GM12865 (cell line): ENCODE measurements around the gene RAP1GAP2.

Source experiments
- DNase-seq: peaks from one replicate; pipeline ENCODE4 v3.0.0; 2010; ENCODE audit warnings: low read depth
- H3K4me3 ChIP-seq: 2 replicates; pipeline ENCODE4 v1.5.1; 2011; ENCODE audit warnings: mild to moderate bottlenecking, low read depth, low read length, control low read depth
- CTCF ChIP-seq: IDR thresholded peaks from 2 replicates; pipeline ENCODE4 v1.5.1; 2011; ENCODE audit warnings: low read length, control low read depth, low read depth, inconsistent platforms; ENCODE audit not compliant: insufficient read depth; ENCODE audit errors: missing control alignments

The RAP1GAP2 gene

GRCh38 chr17:2797226-2797625 is 988 bp downstream of the RAP1GAP2 start:
- no peak for TF ChIP-seq CTCF
- no peak overlapping the region for H3K4me3 ChIP-seq
- no peak for DNase-seq

- no peak for DNase-seq
- H3K4me3 ChIP-seq = no peak overlapping the region
- TF ChIP-seq CTCF = no peak
Measured at GRCh38 chr17:2797637-2798036, 1.4 kb downstream of the RAP1GAP2 start.

GRCh38 chr17:2798188-2798587 is 1.9 kb downstream of the RAP1GAP2 start:
- no peak for TF ChIP-seq CTCF
- no peak overlapping the region for H3K4me3 ChIP-seq
- DNase-seq = no peak

GRCh38 chr17:2798678-2799077 is 2.4 kb downstream of the RAP1GAP2 start:
- no peak for TF ChIP-seq CTCF
- no peak for DNase-seq
- no peak overlapping the region for H3K4me3 ChIP-seq

GRCh38 chr17:2799653-2800052 is 3.4 kb downstream of the RAP1GAP2 start:
- DNase-seq = no peak
- TF ChIP-seq CTCF = no peak
- no peak overlapping the region for H3K4me3 ChIP-seq

GRCh38 chr17:2800367-2800766 is 4.1 kb downstream of the RAP1GAP2 start:
- no peak for TF ChIP-seq CTCF
- no peak overlapping the region for H3K4me3 ChIP-seq
- DNase-seq = no peak

GRCh38 chr17:2801841-2802240 is 5.6 kb downstream of the RAP1GAP2 start:
- no peak for TF ChIP-seq CTCF
- no peak for DNase-seq
- H3K4me3 ChIP-seq = no peak overlapping the region
